Suppressor macrophage (primary cell): ENCODE measurements around the gene ANKRD29.
A peak's percentile ranks its signal among the peaks of the same experiment; 100 is the strongest.

Experiments
- DNase-seq, 4 experiments: peaks; one replicate each; pipeline ENCODE4 v3.0.0-alpha.2; 2020 to 2022
- total RNA-seq, 17 experiments: gene quantifications; one replicate each; lab custom pipeline; 2026; ENCODE audit warnings: mixed read lengths in 6 of 17, inconsistent platforms in 3 of 17; lab: John Stamatoyannopoulos, UW

Gene ANKRD29, protein sequence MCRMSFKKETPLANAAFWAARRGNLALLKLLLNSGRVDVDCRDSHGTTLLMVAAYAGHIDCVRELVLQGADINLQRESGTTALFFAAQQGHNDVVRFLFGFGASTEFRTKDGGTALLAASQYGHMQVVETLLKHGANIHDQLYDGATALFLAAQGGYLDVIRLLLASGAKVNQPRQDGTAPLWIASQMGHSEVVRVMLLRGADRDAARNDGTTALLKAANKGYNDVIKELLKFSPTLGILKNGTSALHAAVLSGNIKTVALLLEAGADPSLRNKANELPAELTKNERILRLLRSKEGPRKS
- total RNA-seq = 0.07 to 2.8 (median 0.63) reads per million in 17 experiments

DNA sequence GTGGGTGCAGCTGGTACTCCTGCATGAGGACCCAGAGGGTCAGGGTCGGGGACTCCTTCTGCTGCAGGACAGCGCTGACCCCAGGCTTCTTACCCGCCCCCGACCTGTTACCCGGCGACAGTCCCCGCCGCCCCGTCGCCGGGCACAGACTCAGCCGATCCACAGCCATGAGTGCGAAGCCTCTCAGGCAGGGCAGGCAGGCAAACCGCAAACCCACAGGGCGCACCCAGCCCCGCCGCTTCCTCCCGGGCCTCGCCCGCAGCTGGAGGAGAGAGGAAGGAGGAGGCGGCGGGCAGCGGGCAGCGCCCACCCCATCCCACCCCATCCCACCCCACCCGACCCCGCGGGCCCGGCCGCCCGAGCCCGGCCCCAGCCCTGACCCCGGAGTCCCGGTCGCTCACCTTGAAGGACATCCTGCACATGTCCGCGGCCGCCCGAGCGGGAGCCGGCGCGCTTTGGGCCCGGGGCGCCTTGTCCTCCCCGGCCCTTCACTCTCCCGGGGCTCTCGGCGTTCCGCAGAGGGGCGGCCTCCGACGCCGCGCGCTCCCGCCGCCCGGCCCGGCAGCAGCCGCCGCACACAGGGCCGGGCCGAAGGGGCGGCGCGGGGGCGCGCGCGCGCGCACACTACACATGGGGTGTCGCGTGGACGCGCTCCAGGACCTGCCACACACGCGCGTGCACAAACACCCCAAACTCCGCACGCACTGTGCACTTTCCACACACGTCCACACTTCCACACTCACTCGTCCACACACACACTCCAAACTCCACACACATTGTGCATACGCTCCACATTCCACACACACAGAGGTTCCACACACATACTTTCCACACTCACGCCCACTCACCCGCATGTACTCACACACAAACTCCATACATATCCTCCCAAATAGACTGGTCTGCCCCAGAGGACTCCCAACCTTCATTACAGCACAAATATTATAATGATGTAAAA lies at the start of gene ANKRD29:
ANKRD29 (minus strand) TSS at position 603 of the 955 bp plus-strand sequence; CDS start at position 422, 181 bp downstream.
- peak; percentile 15 to 61 (median 31) for DNase-seq

DNA sequence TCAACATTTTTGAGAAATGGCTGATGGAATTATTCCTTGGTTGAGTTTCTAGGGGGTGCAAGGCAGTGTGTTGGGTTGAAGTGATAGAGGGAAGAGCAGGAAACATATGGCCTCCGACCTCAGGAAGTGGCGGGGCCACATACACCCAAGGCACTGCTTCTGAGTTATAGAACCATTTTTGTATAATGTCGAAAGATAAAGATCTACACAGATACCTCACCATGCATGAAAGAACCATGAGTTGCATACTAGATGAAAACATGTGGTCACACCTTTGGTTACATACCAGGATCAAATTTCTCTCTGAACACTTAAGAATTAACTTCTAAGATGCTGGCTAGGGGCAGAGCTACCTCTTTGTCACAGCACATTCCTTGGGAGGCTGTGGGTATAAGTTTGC lies 49.7 kb upstream of the ANKRD29 start:
- DNase-seq = no peak

DNA sequence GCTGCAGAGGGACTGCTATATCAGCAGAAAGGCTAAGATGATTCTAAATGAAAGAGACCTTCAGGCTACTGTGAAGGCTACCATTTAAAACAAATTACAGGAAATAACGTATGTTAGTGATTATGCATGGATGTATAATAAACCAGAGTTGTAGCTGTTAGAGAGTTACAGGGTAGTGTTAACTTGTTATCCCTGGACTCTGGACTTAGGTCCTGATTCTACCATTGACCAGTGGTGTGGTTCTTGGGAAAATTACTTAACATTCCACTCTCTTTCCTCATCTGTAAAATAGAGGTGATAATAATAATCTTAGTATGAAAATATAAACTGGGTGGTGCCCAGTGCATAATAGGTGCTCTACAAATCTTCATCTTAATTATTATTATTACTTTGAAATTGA lies 48.7 kb upstream of the ANKRD29 start:
- no peak for DNase-seq

DNA sequence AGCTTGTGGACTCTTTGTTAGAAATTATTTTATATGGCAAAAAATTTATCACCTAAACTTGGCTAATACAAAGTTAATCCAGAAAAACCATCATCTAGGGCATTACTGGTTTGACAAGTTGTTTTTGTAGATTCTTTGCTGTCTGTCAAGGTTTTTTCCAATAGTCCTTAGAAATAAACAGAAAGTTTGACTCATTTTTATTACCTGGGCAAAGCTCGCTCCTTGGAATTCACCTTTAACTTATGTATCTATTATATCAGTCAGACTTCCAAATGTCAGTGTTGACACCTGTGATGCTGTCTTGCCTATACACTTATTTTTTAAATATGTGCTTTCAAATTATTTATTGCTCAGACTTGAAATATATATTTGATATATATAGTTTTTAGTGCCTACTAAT lies 48.2 kb upstream of the ANKRD29 start:
- no peak for DNase-seq

DNA sequence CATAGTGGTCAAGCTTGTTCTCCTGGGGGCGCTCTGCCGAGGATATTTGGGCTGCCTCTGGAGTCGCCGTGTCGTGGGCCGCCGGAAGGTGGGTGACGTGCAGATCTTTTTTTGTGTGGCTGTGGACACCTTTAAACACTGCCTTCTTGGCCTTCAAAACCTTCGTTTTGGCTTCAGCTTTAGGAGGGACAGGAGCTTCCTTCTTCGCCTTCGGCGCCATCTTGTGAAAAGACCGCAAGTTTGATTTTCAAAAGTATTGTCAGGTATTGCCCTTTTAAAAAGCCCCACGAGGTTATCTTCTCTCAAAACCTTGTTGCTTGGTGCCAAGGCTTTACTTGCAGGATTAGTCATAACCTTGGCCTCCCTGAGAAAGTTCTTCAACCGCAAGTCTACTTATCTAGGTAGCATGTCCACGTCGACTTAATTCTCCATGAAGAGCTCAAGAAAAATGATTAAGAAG lies 47.4 kb upstream of the ANKRD29 start:
- no peak for DNase-seq

DNA sequence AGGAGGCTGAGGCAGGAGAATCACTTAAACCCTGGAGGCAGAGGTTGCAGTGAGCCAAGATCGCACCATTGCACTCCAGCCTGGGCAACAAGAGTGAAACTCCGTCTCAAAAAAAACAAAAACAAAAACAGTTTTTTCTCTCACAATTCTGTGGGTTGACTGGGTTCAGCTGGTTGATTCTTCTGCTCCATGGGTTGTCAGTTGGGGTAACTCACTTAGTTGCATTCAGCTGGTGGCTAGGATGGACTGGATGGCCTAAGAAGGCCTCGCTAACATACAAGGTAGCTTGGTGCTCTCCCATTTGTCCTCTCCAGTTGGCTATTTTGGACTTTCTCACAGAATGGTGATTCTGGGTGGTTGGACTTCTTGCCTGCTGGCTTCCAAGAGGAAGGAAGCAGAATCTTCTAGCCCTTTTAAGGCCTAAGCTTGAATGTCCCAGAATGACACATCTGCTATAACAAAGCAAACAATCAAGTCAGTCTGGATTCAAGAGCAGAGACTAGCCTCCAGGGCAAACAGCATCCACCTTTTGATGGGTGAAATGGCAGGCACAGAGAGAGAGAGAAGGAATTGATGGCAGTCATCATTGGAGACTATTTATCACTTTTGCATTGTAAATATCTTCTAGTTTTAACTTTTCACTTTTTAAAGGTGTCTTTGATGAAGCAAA lies 44.4 kb upstream of the ANKRD29 start:
- no peak for DNase-seq

DNA sequence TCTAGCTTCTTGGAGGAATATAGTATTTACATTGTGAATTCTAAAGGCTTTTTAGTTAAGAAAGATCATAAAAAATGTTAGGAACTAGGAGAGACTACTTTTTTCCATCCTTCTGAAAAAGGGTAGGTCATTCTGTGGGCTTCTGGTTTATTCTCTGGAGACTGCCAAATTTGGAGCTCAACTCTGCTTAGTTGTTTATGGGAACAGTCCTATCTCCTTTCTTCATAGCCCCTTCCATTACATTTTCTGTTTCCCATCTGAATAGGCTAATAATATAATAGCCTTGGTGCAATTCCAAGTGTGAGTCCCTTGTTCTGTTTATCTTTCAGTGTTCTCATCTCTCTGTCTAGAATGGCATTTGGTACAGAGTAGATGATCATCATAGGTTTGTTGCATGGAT lies 42.1 kb upstream of the ANKRD29 start:
- no peak for DNase-seq

DNA sequence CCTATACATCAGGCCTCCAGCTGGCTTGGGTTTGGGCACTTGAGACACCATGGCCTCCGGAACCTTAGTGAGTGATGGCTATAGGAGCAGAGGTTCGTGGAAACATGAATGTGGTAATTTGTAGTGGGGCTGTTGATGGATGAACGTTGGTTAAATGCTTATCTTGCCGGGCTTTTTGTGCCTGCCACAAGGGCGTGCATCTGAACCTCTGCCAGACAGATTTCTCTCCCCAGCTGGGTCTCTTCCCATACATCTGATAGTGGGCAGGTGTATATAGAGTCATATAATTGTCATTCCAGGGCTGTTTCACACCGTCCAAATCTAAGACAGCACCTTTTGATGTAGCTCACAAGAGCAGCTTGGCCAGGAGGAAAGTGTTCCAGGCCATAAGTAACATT lies 41.3 kb upstream of the ANKRD29 start:
- no peak for DNase-seq

DNA sequence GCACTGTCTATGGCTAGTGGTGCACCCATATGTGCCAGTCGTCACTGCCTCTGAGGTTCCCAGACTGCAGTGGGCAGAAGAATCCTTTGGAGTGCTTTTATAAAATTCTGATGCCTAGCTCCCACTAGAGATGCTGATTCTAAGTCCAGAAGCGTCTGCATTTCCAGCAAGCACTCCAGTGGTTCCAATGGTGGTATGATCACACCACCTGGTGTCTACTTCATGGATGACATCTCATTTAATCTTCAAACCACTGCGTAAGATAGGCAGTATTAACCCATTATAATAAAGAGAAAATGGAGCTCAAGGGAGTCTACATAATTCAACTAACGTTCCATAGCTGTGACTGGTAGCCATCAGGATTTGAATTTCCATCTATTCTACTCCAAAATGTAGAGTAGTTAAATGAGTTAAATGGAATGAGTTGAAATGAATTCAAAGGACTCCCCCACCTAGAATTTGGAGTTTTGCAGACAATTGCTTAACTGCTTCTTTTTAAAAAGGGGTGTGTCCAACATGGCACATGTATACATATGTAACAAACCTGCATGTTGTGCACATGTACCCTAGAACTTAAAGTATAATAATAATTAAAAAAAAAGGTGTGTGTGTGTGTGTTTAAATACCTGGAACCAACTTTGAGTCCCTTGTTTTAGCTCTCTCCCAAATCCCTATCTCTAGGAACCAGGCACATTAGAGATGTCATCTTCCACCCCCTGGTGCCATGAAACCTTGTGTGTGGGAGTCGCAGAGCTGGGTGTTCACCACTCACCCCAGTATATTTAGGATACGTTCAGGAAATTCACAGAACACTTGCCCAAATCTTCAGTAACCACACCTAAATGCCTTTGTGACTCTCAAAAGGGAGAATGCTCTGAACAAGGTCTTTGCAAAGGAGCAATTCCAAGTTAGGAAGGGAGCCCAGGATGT lies 40.6 kb upstream of the ANKRD29 start:
- peak; percentile 45 to 61 (median 52) for DNase-seq

DNA sequence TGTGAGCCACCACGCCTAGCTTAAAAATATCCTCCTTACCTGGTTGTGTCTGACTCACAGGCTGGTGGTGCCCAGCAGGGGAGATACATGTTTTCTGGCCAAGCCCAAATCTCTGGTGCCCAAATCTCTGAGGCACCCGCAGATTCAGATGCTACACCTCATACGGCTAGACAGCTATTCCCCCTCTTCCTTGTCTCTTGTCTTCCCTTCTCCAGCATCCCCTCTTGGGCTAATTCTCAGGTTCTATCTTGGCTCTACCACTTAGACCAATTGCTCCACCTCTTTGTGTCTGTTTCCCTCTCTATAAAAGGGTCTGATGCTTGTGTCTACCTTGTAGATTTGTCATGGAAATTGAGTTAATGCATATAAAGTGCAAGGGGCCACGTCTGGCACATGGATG lies 39.9 kb upstream of the ANKRD29 start:
- no peak for DNase-seq

DNA sequence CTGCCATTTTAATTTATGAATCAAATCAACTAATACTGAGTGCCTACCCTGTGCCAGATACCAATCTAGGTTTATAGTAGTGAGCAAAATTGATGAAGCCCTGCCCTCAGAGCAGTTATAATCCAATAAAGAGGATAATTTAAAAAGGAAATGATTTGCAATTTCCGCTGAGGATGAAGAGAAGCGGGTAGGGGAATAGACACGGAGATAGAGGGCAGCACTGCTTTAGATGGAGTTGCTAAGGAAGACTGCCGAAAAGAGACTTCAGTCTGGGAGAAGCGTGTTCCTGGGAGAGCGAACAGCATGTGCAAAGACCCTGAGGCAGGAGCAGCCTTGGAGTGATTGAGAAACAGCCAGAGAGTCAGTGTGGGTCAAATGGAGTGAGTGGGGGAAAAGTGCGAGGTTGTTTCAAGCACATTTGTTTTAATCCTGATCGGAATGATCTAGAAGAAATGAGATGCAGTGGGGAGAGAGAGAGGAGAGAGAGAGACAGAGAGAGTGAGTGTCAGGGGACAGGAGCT lies 38.9 kb upstream of the ANKRD29 start:
- DNase-seq = no peak

DNA sequence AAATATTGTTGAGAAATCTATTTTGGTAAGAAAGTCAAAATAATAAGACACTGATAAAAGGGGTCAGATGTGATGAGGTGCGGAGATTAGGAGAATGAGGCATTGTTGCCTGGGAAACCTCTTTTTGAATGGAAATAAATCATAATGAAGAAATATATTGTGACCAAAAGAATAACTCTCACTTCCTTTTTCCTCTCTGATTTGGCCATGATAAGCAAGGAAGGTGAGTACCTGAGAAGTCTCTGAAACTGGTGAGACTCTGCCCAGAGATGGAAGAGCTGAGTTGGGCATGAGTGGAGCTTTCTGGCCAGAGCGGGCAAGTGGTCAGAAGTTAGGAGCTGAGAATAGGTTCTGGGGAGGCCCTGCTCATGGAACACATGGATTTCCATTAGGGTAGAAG lies 38.3 kb upstream of the ANKRD29 start:
- no peak for DNase-seq

DNA sequence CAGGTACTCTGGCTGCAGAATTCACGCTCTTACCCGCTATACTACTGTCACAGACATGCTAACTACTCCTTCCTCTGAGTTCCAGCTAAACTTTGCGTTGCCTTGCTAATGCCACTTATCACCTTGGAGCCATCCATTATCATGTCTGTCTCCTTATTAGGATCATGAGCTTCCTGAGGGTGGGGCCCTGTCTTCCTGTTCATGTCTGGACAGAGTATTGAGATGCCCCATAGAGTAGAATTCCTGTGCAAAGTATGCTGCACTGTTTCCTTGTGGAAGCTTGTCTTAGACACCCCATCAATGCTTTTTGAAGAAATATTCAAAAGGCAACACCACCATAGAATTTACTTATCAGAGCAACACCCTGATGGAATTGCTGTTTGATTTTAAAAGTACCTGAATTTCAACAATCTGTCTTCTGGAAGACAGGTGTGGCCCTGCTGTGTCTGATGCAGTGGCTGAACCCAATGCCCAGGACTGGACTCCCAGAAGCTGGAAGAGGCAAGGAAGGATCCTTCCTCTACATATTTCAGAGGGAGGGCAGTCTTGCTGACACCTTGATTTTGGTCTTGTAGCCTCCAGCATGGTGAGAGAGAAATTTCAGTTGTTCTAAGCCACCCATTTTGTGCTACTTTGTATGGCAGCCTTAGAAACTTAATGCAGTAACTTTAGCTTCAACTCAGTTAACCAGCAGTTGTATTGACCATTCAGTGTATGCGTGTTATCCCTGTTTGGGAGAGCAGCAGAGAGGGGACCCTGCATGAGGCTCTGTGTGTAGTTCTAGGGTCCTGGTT lies 32.1 kb upstream of the ANKRD29 start:
- DNase-seq = no peak

DNA sequence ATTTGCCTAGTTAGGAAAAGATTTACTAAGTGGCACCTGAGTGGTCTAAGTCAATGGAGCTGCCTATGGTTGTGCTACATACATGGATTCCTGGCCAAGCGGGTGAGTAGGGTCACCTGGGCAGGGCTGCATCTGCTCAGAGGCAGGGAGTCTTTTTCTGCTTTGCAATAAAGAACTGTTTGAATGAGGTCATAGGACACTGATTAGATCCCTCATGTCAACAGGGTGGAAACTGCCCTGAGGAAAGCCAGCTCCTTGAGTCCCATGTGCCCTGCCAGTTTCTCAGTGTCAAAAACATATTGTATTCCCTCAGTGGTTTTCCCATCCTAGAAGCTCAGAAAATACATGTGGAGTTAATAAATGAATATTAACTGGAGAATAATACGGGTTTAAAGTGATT lies 31.1 kb upstream of the ANKRD29 start:
- DNase-seq = no peak

DNA sequence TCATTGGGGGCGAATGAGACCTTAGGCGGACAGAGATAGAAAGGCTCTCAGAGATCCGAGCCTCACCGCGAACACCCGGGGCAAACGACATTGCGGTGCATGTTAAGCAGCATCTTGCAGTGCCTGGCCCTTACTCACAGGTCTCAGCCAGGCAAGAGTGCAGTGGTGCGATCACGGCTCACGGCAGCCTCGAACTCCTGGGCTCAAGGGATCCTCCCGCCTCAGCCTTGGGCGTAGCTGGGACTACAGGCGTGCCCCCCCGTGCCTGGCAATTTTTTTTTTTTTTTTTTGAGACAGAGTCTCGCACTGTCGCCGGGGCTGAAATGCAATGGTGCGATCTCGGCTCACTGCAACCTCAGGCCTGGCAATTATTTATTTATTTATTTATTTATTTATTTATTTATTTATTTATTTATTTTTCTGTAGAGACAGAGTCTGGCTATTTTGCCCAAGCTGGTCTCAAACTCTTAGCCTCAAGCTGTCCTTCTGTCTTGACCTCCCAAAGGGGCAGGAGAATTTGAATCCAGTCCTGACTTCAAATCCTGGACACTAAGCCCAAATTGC lies 27.9 kb upstream of the ANKRD29 start:
- no peak for DNase-seq

DNA sequence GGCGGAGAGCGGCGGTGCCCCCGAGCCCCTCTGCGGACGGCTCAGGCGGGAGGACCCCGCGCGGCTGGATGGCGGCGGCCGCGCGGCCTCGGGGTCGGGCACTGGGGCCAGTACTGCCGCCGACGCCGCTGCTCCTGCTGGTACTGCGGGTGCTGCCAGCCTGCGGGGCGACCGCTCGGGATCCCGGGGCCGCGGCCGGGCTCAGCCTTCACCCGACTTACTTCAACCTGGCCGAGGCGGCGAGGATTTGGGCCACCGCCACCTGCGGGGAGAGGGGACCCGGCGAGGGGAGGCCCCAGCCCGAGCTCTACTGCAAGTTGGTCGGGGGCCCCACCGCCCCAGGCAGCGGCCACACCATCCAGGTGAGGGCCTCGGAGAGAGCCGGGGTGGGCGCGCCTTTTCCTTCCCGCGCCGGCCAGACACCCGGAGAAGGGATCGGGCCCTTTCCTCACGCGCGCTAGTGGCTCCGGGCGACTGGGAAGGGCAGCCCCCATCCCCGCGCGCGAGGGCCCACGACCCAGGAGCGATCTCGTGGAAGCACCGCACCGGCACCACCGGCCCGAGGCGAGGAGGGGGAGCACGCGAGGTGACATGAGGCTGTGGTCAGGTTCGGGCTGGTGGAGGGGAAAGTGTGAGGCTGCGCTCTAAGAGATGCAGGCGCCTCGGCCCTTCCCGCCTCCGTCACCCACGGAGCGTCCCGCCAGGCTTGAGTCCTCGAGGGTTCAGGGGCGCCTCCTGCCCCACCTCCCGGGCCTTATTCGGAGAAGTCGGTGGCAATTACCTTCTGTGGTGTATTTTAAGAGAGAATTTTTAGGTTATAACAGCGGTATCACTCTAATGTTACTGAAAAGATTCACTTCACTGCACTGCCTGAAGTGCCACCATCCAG lies 27.1 kb upstream of the ANKRD29 start:
- no peak for DNase-seq

DNA sequence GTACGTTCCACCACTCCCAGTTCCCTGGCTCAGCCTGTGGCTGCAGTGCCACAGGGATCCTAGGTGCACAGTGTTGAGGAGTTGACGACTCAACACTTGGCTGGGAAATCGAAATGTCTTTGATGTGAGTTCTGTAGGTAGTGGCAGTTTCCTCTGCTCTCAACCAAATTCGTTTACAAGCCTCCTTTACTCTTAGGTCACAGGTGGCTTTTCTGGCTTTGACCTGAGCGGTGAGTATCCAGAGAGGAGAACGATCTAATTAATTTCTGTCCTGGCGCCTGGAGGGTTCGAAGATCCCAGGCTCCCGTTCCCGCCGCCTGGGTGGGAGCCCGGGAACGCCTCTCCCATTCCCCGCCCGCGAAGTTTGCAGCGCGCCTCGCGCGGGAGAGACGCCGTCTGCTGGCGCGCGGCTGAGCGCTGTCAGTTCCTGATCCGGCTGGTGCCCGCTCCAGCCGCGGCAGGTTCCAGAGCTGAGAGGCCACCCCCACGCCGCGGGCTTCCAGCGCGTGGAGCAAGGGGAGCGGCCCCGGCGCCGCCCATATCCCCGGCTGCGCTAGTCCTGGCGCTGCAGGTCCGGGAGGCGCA lies 26.4 kb upstream of the ANKRD29 start, which contains the start of gene LAMA3:
LAMA3 (plus strand) TSS at position 423 of the 585 bp plus-strand sequence. CDS start 231 bp downstream, outside the sequence.
- DNase-seq = peak; percentile 53 to 83 (median 66)

DNA sequence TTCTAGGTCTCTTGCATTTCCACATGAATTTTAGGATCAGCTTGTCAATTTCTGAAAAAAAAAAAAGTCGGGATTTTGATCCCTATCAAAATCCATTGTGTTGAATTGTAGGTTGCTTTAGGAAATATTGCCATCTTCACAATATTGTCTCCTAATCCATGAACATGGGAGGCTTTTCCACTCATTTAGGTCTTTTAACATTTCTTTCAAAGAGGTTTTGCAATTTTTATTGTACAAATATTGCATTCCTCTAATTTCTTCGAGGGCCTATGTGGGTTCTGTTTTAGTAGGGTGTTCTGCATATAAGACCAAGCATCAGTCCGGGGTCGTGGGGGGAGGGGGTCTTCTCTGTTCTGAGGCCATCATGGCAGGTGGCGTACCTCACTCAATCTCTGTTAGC lies 25.8 kb upstream of the ANKRD29 start:
- no peak for DNase-seq
